ENCODE data around the gene CANT1. TPM values are rescaled to one million over a fixed set of nuclear protein-coding genes. Genes with fewer than 3 reads are reported as not detected.

The CANT1 gene
- total RNA-seq, 4 donors from 2014 or later, result 21.2 to 33.7 (median 27.0) TPM

DNA sequence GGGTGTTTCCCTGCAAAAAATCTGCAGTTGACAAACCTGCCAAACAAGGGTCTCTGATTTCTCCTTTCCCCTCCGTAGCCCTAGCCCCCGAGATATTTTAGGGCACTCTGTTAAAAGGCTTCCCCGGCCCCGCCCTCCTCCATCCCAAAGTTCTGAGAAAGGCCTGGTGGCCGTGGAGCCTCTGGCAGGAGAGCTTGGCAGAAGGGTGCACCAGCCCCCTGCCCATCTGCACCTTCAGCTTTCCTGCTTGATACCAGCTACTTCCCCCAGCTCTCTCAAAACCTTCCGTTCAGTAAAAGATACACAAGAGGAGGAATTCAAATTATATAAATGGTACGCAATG, 711 bp upstream of the CANT1 start:
- TF ChIP-seq EP300 (IDR thresholded peaks at IDR 0.05) (no peak), POLR2A (IDR thresholded peaks at IDR 0.05; ENCODE audit: low read depth) (no peak), POLR2AphosphoS5 (IDR thresholded peaks at IDR 0.05) (no peak)
- TF ChIP-seq, protein P1, sequence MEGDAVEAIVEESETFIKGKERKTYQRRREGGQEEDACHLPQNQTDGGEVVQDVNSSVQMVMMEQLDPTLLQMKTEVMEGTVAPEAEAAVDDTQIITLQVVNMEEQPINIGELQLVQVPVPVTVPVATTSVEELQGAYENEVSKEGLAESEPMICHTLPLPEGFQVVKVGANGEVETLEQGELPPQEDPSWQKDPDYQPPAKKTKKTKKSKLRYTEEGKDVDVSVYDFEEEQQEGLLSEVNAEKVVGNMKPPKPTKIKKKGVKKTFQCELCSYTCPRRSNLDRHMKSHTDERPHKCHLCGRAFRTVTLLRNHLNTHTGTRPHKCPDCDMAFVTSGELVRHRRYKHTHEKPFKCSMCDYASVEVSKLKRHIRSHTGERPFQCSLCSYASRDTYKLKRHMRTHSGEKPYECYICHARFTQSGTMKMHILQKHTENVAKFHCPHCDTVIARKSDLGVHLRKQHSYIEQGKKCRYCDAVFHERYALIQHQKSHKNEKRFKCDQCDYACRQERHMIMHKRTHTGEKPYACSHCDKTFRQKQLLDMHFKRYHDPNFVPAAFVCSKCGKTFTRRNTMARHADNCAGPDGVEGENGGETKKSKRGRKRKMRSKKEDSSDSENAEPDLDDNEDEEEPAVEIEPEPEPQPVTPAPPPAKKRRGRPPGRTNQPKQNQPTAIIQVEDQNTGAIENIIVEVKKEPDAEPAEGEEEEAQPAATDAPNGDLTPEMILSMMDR (IDR thresholded peaks at IDR 0.05), result no peak
- WGBS, result 63% methylated on average over 7 of the region's 7 CpGs
- DNase-seq (ENCODE audit: extremely low spot score), result no peak
- Histone ChIP-seq H3K4me3 (peak overlapping the region; percentile 87 to 97 (median 93)), H3K27ac (replicated peaks in 1 of 4) (peak overlapping the region; percentile 82 to 90 (median 86)), H3K9me3 (no peaks in the 10 kb centered on the region), H3K27me3 (no peaks in the 10 kb centered on the region), H3K4me1 (peaks cover 30 to 48% (median 46%) of the 10 kb centered on the region in 4 donors), H3K36me3 (peaks cover 0 to 6% (median 0%) of the 10 kb centered on the region in 4 donors)
- intact Hi-C loops (cut with DNase I), result no loop called here

DNA sequence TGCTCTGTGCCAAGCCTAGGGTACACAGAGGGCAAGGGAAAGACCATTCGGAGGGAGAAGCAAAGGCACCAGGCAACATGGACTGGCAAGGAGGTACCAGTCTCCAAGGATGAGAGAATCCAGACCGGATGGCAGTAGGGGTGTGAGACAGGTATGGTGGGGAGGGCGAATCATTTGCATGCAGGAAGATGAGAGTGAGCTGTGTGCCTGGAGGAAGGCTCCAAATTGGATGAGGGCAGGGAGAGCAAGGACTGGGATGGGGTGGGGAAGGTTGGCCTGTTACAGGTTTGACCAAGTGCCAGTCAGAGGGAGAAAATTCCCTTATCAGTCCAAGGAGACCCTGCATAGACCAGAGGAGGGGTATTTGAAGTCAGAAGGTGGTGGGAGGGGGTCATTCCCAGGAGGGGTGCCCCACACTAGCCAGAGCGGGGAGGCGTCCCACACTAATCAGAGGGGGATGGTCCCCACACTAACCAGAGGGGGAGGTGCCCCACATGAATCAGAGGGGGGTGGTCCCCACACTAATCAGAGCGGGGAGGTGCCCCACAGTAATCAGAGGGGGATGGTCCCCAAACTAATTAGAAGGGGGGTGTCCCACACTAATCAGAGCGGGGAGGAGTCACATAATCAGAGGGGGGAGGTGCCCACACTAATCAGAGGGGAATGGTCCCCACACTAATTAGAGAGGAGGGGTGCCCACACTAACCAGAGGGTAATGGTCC, 737 bp downstream of the CANT1 start:
- TF ChIP-seq, protein P1 (IDR thresholded peaks at IDR 0.05), result no peak
- no peak for TF ChIP-seq POLR2A (IDR thresholded peaks at IDR 0.05; ENCODE audit: low read depth)
- TF ChIP-seq POLR2AphosphoS5 (IDR thresholded peaks at IDR 0.05), result no peak
- TF ChIP-seq EP300 (IDR thresholded peaks at IDR 0.05), result no peak
- intact Hi-C loops (cut with DNase I), result no loop called here
- Histone ChIP-seq H3K4me3 (peak overlapping the region; percentile 87 to 97 (median 93)), H3K36me3 (peaks cover 0 to 6% (median 0%) of the 10 kb centered on the region in 4 donors), H3K27ac (replicated peaks in 1 of 4) (peak overlapping the region; percentile 82 to 90 (median 86)), H3K9me3 (no peaks in the 10 kb centered on the region), H3K27me3 (no peaks in the 10 kb centered on the region), H3K4me1 (peaks cover 31 to 50% (median 48%) of the 10 kb centered on the region in 4 donors)
- DNase-seq (ENCODE audit: extremely low spot score), result no peak
- 47% methylated on average over 5 of the region's 7 CpGs for WGBS

DNA sequence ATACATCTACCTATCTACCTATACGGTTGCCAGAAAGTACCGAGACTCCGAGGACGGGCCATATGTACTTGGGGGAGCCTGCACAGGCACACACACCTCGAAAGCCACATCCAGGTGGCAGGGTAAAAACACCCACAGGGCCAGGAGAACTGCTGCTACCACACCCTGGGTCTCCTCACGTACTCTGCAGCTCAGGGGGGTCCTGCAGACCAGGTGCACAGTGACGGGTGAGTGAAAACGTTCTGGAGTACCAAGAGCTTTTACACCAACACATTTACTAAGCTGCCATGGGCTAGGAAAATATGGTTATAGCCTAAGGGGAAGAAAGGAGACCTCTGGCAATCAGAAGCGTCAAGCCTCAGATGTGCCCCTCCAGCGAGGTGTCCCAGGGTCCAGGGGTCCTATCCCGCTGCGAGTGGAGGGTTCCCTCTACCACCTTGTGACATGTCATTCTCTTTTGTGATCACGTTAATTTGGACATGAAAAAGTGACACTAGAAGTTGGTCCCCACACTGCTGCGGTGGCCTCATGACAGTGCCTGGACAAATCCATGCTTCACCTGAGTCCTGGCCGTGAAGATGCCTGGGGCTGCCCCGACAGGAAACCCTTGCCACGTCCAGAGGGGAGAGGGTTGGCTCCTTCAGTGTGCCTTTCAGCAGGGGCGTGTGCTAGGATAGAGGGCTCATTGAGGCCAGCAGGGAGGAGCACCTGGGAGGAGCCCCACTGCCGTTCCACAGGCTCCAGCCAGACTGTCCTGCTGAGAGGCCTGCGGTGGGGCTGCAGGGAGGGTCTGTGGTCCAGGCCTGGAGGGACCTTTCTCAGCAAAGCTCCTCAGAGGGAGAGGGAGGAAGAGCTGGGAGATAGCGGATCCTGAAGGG, 1.8 kb downstream of the CANT1 start:
- H3K27ac ChIP-seq (replicated peaks in 1 of 4), result no peak overlapping the region
- 84% methylated on average over 20 of the region's 21 CpGs for WGBS
- intact Hi-C loops (cut with DNase I), result no loop called here
- TF ChIP-seq EP300 (IDR thresholded peaks at IDR 0.05), result no peak
- TF ChIP-seq POLR2A (IDR thresholded peaks at IDR 0.05; ENCODE audit: low read depth), result no peak
- TF ChIP-seq POLR2AphosphoS5 (IDR thresholded peaks at IDR 0.05), result no peak
- TF ChIP-seq, protein P1 (IDR thresholded peaks at IDR 0.05), result no peak
- DNase-seq (ENCODE audit: extremely low spot score), result no peak
- peaks cover 31 to 54% (median 52%) of the 10 kb centered on the region in 4 donors for H3K4me1 ChIP-seq
- H3K36me3 ChIP-seq, result peaks cover 0 to 8% (median 0%) of the 10 kb centered on the region in 4 donors
- H3K27me3 ChIP-seq, result no peaks in the 10 kb centered on the region
- peak overlapping the region in 2 of 4 donors; percentile 87 to 89 for H3K4me3 ChIP-seq
- no peaks in the 10 kb centered on the region for H3K9me3 ChIP-seq

DNA sequence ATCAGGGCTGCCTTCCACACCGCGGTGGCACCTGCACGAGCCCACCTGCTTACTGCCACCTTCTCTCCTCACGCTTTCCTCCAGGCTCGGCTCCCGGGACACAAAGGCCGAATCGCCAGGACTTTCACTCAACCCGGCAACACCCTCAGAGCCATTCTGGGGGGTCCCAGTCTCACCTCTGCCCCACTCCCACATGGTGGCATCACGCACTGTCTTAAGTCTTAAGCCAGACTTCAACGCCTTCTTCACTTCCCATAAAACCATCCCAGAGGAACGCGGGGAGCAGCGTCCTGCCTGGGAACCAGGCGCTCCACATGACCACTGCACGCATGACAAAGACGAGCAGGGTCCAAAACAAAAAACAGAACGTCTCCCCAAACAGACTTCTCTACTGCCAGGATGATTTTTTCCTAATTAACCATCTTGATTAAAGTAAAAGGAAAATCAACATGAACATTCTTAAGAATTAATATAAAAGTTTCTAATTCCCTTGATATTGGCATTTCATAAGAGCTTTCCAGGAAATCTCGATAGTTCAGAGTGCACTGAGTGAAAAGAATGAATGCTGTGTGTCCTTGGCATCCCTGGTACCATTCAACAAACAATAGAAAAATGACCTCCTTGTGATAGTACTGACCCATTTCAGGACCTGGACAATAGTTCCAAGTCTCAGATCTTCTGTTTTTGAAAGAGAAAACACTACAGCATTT, 2.6 kb downstream of the CANT1 start:
- intact Hi-C loops (cut with DNase I), result no loop called here
- Histone ChIP-seq H3K9me3 (no peaks in the 10 kb centered on the region), H3K27ac (replicated peaks in 1 of 4) (no peak overlapping the region), H3K27me3 (no peaks in the 10 kb centered on the region), H3K36me3 (peaks cover 0 to 12% (median 0%) of the 10 kb centered on the region in 4 donors), H3K4me1 (peaks cover 31 to 58% (median 52%) of the 10 kb centered on the region in 4 donors), H3K4me3 (no peak overlapping the region)
- no peak for DNase-seq (ENCODE audit: extremely low spot score)
- WGBS, result 77% methylated on average over 19 of the region's 19 CpGs
- TF ChIP-seq EP300 (IDR thresholded peaks at IDR 0.05), result no peak

Measured in esophagus muscularis mucosa (tissue), 4 donors.